Nucleus accumbens (tissue), 56 donors: Measurements from ENCODE around the gene LRMDA.

Experiments
- DNase-seq, 56 donors: peaks; one replicate each; lab custom pipeline; 2025; lab: John Stamatoyannopoulos, UW

The LRMDA gene

GRCh38 chr10:75401569-75402485, 29.6 kb upstream of the LRMDA start, which contains the start of gene ZNF503:
TSS of gene ZNF503 (minus strand) at chr10:75401764. CDS start at chr10:75401419, 345 bp downstream.
- DNase-seq, result peak in 55 of 56 donors; percentile 46 to 97 (median 91)

- peak in 21 of 56 donors; percentile 45 to 82 (median 64) for DNase-seq
Observed at GRCh38 chr10:75402486-75403143, 28.8 kb upstream of the LRMDA start.

DNA sequence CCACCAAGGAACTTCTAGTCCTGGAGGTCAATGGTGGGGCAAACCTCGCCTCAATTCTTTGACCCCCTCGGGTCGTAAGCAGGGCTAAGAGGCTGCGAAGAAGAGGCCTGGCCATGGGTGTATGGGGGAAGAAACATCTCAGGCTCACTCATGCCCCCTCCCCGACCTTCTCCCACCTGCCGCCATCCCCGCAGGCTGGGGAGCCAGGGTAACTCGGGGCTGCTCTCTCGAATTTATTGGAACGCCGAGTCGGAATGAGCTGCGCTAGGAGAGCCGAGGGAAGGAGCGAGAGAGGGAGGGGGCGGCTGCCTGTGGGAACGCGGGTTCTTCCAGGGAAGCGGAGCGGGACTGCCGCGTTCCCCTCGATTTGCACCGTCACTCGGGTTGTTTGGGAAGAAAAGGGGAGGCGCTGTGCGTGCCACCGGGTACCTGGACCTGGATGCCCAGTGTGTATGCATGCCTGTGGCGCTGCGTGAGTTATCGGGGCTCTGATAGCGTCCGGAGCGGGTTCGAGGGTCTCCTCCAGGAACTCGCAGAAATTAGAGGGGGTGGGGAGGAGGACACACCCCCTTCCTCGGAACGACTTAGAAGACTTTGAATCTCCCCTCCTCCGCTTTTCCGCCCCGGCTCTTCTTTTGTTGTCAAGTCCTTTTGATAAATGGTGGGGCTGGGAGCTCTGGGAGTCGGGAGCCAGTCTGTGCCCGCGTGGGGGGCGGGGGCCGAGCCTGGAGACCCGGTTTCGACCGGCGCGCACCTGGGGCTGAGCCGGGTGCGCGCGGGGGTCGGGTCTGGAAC, 28.1 kb upstream of the LRMDA start:
- peak in 24 of 56 donors; percentile 19 to 77 (median 48) for DNase-seq

GRCh38 chr10:75403939-75404814, 27.2 kb upstream of the LRMDA start:
- peak in 4 of 56 donors; percentile 25 to 60 (median 42) for DNase-seq

DNA sequence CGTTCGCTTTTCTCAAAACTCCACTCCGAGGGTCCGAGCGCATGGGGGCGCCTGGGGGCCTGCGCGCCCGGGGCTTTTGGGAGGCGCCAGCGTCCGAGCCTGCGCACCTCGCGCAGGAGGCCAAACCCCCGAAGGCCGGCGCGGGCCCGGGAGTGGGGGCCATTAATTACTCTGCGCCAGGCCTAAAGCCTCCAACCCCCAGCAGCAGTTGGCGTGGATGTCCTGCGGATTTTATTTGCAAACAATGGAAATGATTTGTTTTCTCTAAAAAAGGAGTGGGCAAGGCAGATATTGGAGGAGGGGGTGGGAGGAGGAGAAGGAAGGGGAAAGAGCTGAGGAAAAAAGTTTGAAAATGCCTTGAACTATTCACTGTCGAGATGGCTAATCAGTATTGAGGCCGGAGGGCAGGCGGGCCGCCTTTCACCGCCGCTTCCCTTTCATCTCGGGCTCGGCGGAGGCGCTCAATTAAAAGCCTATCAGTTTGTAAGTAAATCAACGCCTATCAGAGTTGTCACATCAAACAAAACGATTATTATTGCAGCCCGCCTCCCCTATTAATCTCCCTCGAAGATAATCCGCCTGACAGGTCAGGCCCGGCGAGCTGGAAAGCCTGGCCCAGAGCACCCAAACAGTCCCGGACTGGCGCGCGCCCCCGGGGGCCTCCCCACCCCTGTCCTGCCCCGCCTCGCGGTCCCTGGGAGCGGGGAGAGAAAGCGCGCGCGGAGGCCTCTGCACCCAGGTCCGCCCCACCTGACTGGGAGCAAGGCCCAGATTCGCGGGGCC, 26.4 kb upstream of the LRMDA start:
- peak in 8 of 56 donors; percentile 9 to 45 (median 30) for DNase-seq

DNA sequence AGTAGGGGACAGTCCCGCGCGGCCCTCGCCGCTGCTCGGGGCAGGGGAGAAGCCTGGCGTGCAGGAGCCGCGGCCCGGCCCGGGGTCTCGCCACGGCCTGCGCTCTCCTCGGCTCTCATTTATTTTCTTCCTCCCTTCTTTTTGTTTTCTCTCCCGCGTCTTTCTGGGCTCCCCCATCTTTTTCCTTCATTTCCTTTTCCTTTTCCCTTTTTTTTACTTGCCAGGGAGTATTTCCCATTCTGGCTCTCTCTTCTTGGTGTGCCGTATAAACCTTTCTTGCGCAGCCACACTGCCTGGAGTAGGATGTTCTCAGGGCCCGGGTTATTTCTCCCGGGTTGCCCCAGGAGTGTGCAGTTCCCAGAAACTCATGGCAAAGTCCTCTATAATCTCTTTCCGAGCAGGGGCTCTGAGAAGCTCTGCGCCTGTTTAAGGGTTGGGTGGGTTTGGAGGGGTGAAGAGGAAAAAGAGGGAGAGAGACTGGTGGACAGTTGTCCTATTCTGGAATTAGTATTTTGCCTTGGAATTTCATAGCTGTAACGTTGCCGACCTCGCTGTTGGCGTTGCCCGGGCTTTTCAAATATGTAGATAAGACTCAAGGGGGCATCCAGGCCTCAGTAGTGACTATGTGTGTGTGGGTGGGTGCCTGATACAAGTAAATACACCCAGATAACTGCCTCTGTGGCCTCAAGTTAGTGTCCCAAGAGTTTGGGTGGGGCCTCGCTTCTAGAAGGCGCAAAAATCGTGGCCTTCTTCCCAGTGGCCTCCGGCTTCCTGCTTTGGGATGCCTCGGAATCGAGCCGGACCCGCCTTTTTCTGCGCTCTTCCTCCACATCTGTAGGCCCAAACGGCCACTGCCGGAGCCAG, 25.6 kb upstream of the LRMDA start:
- peak in 1 of 56 donors; percentile 23 for DNase-seq

- DNase-seq, result peak in 1 of 56 donors; percentile 5
Observed at GRCh38 chr10:75406462-75407223, 24.8 kb upstream of the LRMDA start.

GRCh38 chr10:75407224-75407712, 24.2 kb upstream of the LRMDA start:
- DNase-seq, result peak in 3 of 56 donors; percentile 16 to 27 (median 20)

- peak in 7 of 56 donors; percentile 14 to 51 (median 23) for DNase-seq
Observed at GRCh38 chr10:75407713-75408508, 23.5 kb upstream of the LRMDA start.

DNA sequence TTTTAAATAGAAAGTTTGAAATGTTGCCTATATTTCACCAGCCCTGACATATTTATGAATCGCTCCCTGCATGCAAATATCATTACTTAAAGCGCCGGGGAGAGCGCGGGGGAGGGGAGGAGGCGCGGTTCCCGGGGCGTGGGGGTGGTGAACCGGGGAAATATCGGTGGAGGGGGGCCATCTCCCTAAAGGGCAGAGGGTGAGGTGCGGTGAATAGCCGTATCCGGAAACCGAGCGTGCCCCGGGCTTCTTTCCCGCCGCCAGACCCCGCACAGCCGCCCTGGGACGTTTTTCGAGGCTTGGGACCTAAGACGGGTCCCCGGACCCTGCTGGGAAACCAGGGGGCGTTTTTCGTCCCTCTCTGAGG, 22.9 kb upstream of the LRMDA start:
- peak in 3 of 56 donors; percentile 19 to 29 (median 24) for DNase-seq

DNA sequence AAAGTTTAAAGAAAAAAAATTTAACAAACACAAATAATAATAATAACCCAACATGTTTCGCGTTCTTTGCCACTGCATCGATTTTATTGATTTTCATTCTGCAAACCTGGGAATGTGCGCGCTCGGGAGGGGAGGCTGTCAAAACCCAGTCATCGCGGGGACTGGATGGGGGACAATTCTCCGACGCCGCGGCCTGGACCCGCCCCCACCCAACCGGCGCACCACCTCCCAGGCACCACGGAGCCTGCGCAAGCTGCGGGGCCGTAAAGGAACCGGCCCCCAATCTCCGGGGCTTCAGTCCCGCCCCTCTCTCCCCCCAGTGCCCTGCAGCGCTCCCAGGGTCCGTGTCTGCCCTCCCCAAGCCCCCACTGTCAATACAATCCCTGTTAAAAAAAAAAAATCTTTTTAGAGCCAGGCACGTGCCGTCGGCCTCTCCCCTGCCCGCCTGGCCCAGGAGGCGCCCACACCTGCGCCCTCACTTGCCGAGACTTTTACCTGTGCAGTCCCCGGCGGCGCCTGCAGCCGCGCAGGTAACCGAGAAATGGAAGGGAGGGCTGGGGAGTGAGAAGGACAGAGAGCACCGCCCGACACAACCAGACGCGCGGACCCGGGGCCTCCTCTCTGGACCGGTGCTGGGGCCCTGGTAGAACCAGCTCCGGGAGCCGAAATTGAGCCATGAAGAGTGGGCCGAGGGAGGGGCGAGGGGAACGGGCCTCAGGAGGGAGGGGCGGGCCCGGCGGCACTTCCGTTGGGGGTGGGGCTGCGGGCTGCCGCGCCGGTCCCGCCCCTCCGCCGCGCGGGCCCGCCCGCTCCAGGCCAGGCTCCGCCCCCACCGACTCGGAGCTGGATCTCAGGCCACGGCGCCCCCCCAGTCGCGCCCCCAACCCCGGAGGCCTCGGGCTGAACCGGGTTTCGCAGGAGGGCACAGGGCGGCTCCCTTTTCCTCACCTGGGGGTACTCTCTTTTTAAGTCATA, 22.2 kb upstream of the LRMDA start:
- peak in 30 of 56 donors; percentile 20 to 70 (median 47) for DNase-seq

DNA sequence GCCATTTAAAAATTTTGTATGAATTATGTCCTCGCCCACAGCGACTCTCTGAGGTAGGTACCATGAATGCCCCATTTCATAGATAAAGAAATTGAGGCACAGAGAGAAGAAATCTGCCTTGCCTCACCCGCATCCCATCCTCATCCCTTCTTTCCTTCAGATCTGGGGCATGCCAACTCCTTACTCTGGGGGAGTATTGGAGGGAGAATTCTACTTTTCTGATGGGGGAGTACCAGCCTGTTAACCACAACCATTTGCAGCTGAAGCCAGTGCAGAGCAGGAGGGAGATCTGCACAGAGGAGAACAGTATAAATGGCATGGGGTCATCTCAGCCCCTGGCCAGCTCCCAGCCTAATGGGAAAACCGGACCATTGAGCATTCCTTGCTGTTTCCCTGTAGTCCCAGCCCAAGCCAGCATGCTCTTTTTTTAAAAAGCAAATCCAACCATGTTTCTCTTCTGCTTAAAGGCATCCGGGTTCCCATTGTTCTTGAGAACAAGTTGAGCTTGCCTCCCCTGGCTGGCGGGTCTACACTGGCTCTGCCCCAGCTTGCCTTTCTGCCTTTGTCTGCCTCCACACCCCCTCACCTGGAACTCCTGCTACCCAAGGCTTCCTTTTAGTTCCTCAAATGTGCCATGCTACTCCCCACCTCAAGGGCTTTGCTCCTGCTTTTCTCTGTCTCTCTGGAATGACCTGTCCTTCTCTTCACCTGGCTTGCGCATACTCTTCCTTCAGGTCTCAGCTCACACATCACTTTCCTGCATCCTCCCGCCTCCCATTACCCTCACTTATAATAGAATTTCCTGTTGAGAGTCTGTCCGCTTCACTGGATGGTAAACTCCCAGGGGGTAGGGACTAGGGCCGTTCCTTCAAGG, 21.1 kb upstream of the LRMDA start:
- no peak for DNase-seq

- no peak for DNase-seq
Observed at GRCh38 chr10:75414527-75414926, 16.9 kb upstream of the LRMDA start.

DNA sequence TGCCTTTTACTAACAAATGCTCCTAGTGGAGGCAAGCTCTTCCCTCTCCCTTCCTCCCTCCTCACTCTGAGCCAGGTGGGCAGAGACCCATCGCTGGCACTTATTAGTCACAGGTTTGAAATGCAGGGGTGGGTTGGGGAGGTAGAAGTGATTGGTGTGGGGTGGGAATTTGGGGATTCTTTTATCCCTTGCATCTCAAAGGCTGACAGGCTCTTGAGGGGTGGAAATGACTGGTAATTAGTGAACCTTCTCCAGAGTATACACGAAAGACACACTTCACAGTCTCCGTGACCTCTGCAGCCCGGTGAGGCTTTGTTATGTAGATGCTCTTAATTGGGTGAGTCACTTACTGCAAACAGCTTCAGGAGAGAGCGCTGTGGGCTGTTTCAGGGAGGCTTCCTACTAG, 13.9 kb upstream of the LRMDA start:
- DNase-seq, result peak in 24 of 56 donors; percentile 7 to 91 (median 68)
